Measurements from ENCODE around the gene C2CD4D. TPM values are rescaled to one million over a fixed set of nuclear protein-coding genes. Genes with fewer than 3 reads are reported as not detected.

C2CD4D gene
- total RNA-seq, 8 experiments from 2014 or later: 0.21 to 0.61 (median 0.23) TPM; not detected in 4

DNA sequence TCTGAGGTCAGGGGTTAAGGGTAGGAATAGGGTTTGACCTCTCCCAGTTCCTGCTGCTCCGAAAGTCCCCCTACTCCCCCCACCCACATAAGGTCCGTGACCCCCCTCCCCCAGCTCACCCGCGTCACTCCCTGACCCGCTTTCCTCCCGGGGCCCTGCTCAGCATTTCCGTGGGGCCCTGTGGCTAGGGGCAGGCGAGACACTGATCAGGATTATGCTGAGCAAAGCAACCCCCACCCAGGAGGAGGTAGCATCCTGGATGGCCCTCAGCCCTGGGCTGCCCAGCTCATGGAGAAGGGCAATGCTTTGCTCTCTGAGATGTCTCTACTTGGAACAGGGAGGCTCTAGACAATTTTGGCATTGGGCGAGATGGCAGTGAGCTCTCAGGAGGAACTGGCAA, 11.8 kb downstream of the C2CD4D start:
- Histone ChIP-seq H3K27ac (no peak overlapping the region), H3K4me3 (no peak overlapping the region), H3K4me1 (replicated peaks in 1 of 2) (peaks cover 4 to 11% of the 10 kb centered on the region in 2 donors)
- 60 to 100% (median 75%) methylated on average over 1 to 3 of the region's 9 CpGs; no CpG with 5 or more reads in 7 of the 10 experiments for WGBS, 10 experiments
- no peak for ATAC-seq (replicated peaks in 6 of 8)
- in situ Hi-C loops (cut with MboI; ENCODE audit: low pct_unique_long_range_greater_than_20kb in 2 of 9, low sequenced_read_pairs in 9 of 9, unreplicated experiment in 9 of 9): no loop called here

- 49 to 83% (median 77%) methylated on average over 1 to 10 of the region's 21 CpGs; no CpG with 5 or more reads in 3 of the 10 experiments for WGBS, 10 experiments
- H3K4me1 ChIP-seq (replicated peaks in 1 of 2): peaks cover 4 to 11% of the 10 kb centered on the region in 2 donors
- no peak overlapping the region for H3K4me3 ChIP-seq
- ATAC-seq (replicated peaks in 6 of 8): peak in 3 of 8 experiments; percentile 31 to 62 (median 61)
- in situ Hi-C loops (cut with MboI; ENCODE audit: low pct_unique_long_range_greater_than_20kb in 2 of 9, low sequenced_read_pairs in 9 of 9, unreplicated experiment in 9 of 9): no loop called here
- H3K27ac ChIP-seq: no peak overlapping the region
Observed at GRCh38 chr1:151825751-151826660, 13.6 kb downstream of the C2CD4D start.

DNA sequence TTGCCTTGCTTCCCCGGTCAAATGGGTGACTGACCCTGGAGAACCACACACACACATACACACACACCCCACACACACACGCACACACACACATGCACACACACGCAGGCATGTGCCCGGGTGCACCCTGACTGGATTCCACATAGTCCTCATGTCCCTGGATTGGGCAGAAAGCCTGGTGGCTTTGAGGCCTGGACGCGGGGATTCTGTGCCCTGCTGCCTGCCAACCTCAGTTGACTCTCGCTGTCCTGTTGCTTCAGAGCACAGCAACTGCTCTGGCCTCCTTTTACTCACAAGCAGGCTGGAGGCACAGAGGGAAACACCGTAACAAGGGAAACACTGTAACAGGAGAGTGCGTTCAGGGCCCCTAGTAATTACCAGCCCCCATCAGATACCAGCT, 14.4 kb downstream of the C2CD4D start:
- H3K27ac ChIP-seq: no peak overlapping the region
- in situ Hi-C loops (cut with MboI; ENCODE audit: low pct_unique_long_range_greater_than_20kb in 2 of 9, low sequenced_read_pairs in 9 of 9, unreplicated experiment in 9 of 9): no loop called here
- WGBS, 10 experiments: 36 to 100% (median 69%) methylated on average over 1 to 6 of the region's 9 CpGs; no CpG with 5 or more reads in 5 of the 10 experiments
- no peak for ATAC-seq (replicated peaks in 6 of 8)
- H3K4me1 ChIP-seq (replicated peaks in 1 of 2): peaks cover 4 to 11% of the 10 kb centered on the region in 2 donors
- no peak overlapping the region for H3K4me3 ChIP-seq

GRCh38 chr1:151823175-151823574, 16.4 kb downstream of the C2CD4D start:
- Histone ChIP-seq H3K4me3 (no peak overlapping the region), H3K27ac (no peak overlapping the region), H3K4me1 (replicated peaks in 1 of 2) (peaks cover 0 to under 1% of the 10 kb centered on the region in 2 donors)
- in situ Hi-C loops (cut with MboI; ENCODE audit: low pct_unique_long_range_greater_than_20kb in 2 of 9, low sequenced_read_pairs in 9 of 9, unreplicated experiment in 9 of 9): no loop called here
- WGBS, 10 experiments: 49 to 100% (median 65%) methylated on average over 1 to 7 of the region's 8 CpGs; no CpG with 5 or more reads in 4 of the 10 experiments
- no peak for ATAC-seq (replicated peaks in 6 of 8)

DNA sequence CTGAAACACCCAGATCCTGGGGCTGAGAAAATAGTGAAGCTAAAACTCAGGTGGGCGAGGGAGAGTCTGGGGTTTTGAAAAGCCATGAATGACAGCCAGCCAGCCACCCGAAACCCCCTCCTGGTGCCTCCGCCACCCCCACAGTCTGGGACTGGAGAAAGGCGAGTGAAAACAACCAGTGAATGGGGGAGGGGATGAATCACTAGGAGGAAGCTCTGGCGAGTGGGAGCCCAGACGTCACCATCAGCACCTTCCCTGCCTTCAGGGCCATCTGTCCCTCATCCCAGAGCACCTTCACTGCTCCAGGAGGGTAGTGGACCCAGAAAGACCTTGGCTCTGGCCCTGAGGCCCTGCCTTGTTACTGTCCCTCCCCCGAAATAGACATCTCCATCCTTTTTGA, 17.2 kb downstream of the C2CD4D start:
- in situ Hi-C loops (cut with MboI; ENCODE audit: low pct_unique_long_range_greater_than_20kb in 2 of 9, low sequenced_read_pairs in 9 of 9, unreplicated experiment in 9 of 9): no loop called here
- 0 to 60% (median 50%) methylated on average over 2 to 6 of the region's 7 CpGs; no CpG with 5 or more reads in 6 of the 10 experiments for WGBS, 10 experiments
- no peak for ATAC-seq (replicated peaks in 6 of 8)

DNA sequence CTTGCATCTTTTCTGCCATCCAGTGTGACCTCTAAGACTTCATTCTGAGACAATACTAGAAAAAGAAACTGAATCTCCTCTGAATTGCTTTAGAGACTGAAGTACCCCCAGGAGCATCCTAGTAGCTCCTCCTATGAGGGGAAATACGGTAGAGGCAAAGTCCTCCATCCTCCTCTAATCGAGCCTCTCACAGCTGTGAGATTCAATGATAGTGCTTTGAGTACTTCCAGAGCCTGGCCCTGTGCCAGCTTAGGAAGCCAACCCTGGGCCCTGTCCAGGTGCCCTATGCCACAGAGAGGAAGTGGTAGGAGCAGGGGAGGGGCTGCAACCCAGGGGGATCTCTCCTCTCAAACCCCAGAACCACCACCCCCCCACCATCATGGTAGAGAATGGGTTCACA, 18.7 kb downstream of the C2CD4D start:
- in situ Hi-C loops (cut with MboI; ENCODE audit: low pct_unique_long_range_greater_than_20kb in 2 of 9, low sequenced_read_pairs in 9 of 9, unreplicated experiment in 9 of 9): no loop called here
- no peak for ATAC-seq (replicated peaks in 6 of 8)
- Histone ChIP-seq H3K4me3 (no peak overlapping the region), H3K4me1 (replicated peaks in 1 of 2) (no peaks in the 10 kb centered on the region), H3K27ac (no peak overlapping the region)
- 0 to 60% (median 30%) methylated on average over 2 of the region's 2 CpGs; no CpG with 5 or more reads in 4 of the 10 experiments for WGBS, 10 experiments

More for the DNA sequence above, 17.2 kb downstream of the C2CD4D start:
- Histone ChIP-seq H3K4me1 (replicated peaks in 1 of 2) (no peaks in the 10 kb centered on the region), H3K27ac (no peak overlapping the region), H3K4me3 (no peak overlapping the region)

- H3K4me1 ChIP-seq (replicated peaks in 1 of 2): no peaks in the 10 kb centered on the region
- 40 to 100% (median 56%) methylated on average over 1 to 4 of the region's 7 CpGs; no CpG with 5 or more reads in 4 of the 10 experiments for WGBS, 10 experiments
- in situ Hi-C loops (cut with MboI; ENCODE audit: low pct_unique_long_range_greater_than_20kb in 2 of 9, low sequenced_read_pairs in 9 of 9, unreplicated experiment in 9 of 9): no loop called here
- ATAC-seq (replicated peaks in 6 of 8): no peak
- H3K27ac ChIP-seq: no peak overlapping the region
- H3K4me3 ChIP-seq: no peak overlapping the region
Observed at GRCh38 chr1:151819976-151820623, 19.5 kb downstream of the C2CD4D start.

GRCh38 chr1:151819227-151819835, 20.3 kb downstream of the C2CD4D start:
- WGBS, 10 experiments: 40 to 89% (median 69%) methylated on average over 1 to 7 of the region's 12 CpGs; no CpG with 5 or more reads in 2 of the 10 experiments
- ATAC-seq (replicated peaks in 6 of 8): no peak
- in situ Hi-C loops (cut with MboI; ENCODE audit: low pct_unique_long_range_greater_than_20kb in 2 of 9, low sequenced_read_pairs in 9 of 9, unreplicated experiment in 9 of 9): no loop called here

DNA sequence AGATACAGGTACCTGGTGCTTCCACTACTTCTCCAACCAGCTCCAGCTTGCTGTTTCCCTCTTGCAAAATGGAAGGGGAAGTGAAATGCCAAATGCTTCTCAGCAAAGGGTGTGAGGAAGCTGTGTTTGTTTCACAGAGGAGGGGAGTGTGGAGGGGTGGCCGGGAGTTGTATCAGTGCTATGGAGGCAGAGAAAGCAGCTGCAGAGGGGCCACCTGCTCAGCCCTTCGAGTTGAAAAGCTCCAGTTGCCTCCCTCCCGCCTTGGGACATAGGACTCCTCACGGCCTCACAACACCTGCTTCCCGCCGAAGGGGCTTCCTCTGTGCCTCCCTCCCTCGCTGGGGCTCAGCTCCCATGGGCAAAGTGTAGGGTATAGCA, 22.3 kb downstream of the C2CD4D start:
- 55 to 56% methylated on average over 6 to 7 of the region's 7 CpGs; no CpG with 5 or more reads in 8 of the 10 experiments for WGBS, 10 experiments
- in situ Hi-C loops (cut with MboI; ENCODE audit: low pct_unique_long_range_greater_than_20kb in 2 of 9, low sequenced_read_pairs in 9 of 9, unreplicated experiment in 9 of 9): no loop called here
- Histone ChIP-seq H3K4me3 (no peak overlapping the region), H3K27ac (no peak overlapping the region), H3K4me1 (replicated peaks in 1 of 2) (no peaks in the 10 kb centered on the region)
- ATAC-seq (replicated peaks in 6 of 8): peak in 1 of 8 experiments; percentile 41

More at GRCh38 chr1:151819227-151819835, 20.3 kb downstream of the C2CD4D start:
- Histone ChIP-seq H3K4me1 (replicated peaks in 1 of 2) (no peaks in the 10 kb centered on the region), H3K4me3 (no peak overlapping the region), H3K27ac (no peak overlapping the region)

DNA sequence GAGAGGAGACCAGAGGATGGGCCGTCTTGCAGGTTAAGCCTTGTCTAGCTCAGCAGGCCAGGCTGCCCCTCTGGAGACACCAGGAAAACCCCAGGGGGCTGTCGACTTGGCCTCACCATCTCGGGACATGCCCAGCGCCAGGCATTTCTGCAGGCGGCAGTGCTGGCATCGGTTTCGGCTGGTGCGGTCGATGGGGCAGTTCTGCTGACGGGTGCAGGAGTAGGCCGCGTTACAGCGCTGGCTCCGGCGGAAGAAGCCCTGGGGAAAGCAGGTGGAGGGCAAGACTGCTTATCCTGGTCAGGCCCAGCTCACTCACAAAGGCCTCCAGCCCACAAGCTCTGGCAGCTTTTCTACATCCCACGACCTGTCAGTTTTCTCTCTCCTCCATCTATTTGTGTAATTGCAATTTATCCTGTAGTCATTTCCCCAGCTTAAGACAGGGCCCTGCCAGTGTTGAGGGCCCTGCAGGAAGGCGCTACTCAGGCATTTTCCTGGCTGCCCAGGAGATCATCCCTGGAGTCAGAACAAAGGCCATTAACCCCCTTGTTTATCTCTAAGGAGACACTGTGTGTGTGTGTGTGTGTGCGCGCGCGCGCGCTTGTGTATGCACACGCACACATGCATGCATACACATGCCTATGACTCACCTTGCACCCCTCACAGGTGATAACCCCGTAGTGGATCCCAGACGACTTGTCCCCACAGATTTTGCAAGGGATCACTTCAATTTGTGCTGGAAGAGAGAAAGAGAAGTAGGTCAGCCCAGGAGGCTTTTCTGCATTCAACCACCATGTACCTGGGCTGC, 22.9 kb downstream of the C2CD4D start:
- WGBS, 10 experiments: 42 to 100% (median 82%) methylated on average over 1 to 23 of the region's 26 CpGs; no CpG with 5 or more reads in 1 of the 10 experiments
- in situ Hi-C loops (cut with MboI; ENCODE audit: low pct_unique_long_range_greater_than_20kb in 2 of 9, low sequenced_read_pairs in 9 of 9, unreplicated experiment in 9 of 9): no loop called here
- Histone ChIP-seq H3K4me1 (replicated peaks in 1 of 2) (no peaks in the 10 kb centered on the region), H3K27ac (no peak overlapping the region), H3K4me3 (no peak overlapping the region)
- ATAC-seq (replicated peaks in 6 of 8): peak in 4 of 8 experiments; percentile 43 to 77 (median 52)

DNA sequence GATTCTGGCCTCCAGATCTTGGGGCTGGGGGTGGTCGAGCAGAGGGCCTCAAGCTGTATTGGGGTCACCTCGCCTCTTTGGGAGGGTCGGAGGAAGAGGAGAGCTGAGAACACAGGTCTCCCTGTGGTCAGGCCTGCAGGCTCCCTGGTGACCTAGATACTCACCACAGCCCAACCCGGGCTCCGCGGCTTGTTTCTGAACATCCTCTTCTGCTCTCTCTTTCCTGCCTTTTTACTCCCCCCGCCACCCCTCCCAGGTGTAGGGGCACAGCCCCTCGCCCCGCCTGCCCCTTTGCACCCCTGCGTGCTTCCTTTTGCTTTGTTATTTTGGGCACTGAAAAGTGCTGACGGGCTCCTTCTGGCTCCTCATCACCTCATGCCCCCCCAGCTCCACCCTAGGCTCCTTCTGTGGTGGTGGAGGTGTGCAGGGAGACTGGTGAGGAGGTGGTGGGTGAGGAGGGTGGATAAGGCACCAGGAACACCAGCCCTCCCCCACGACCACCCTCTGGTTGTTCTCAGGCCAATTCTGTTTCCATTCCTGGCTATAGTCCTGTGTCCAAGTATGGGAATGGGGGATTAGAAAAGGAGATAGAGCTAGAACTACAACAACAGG, 23.8 kb downstream of the C2CD4D start:
- no peak for ATAC-seq (replicated peaks in 6 of 8)
- 40 to 94% (median 70%) methylated on average over 1 to 6 of the region's 12 CpGs; no CpG with 5 or more reads in 5 of the 10 experiments for WGBS, 10 experiments
- Histone ChIP-seq H3K4me3 (no peak overlapping the region), H3K27ac (no peak overlapping the region), H3K4me1 (replicated peaks in 1 of 2) (no peaks in the 10 kb centered on the region)
- in situ Hi-C loops (cut with MboI; ENCODE audit: low pct_unique_long_range_greater_than_20kb in 2 of 9, low sequenced_read_pairs in 9 of 9, unreplicated experiment in 9 of 9): no loop called here

- no peak for ATAC-seq (replicated peaks in 6 of 8)
- Histone ChIP-seq H3K4me1 (replicated peaks in 1 of 2) (peaks cover 0 to under 1% of the 10 kb centered on the region in 2 donors), H3K4me3 (no peak overlapping the region), H3K27ac (no peak overlapping the region)
- WGBS, 10 experiments: 7 to 100% (median 72%) methylated on average over 3 to 6 of the region's 8 CpGs; no CpG with 5 or more reads in 5 of the 10 experiments
- in situ Hi-C loops (cut with MboI; ENCODE audit: low pct_unique_long_range_greater_than_20kb in 2 of 9, low sequenced_read_pairs in 9 of 9, unreplicated experiment in 9 of 9): no loop called here
Observed at GRCh38 chr1:151814971-151815545, 24.6 kb downstream of the C2CD4D start.

Measured in motor neuron (in vitro differentiated cells).